Measurements from ENCODE around the gene OR2T8. TPM values are rescaled to one million over a fixed set of nuclear protein-coding genes. Genes with fewer than 3 reads are reported as not detected.

OR2T8 gene
- total RNA-seq, 1 experiment from 2014 or later, result not detected

GRCh38 chr1:247961791-247962190 lies 41.7 kb downstream of the OR2T8 start:
- DNase-seq (ENCODE audit: low read depth), result no peak

- no peak for DNase-seq (ENCODE audit: low read depth)
Observed at GRCh38 chr1:247962911-247963588, 43.0 kb downstream of the OR2T8 start.

GRCh38 chr1:247964933-247965332 lies 44.9 kb downstream of the OR2T8 start, which contains the start of gene OR2AK2:
TSS of gene OR2AK2 (plus strand) at chr1:247965233. CDS start at chr1:247965377, 144 bp downstream.
- DNase-seq (ENCODE audit: low read depth), result no peak

- no peak for DNase-seq (ENCODE audit: low read depth)
Observed at GRCh38 chr1:247966532-247967204, 46.6 kb downstream of the OR2T8 start.

Other genes with a start within 250 kb of the OR2T8 start
- gene OR13G1, start 240.5 kb upstream of the OR2T8 start, total RNA-seq (2014; rRNA removed), result not detected in 2 replicates
- gene OR6F1, start 203.6 kb upstream of the OR2T8 start, total RNA-seq (2014; rRNA removed), result not detected in 2 replicates
- not detected in 2 replicates for gene OR14K1, start 181.6 kb upstream of the OR2T8 start, total RNA-seq (2014; rRNA removed)
- not detected in 2 replicates for gene OR14A2, start 172.1 kb upstream of the OR2T8 start, total RNA-seq (2014; rRNA removed)
- not detected in 2 replicates for gene OR1C1, start 159.7 kb upstream of the OR2T8 start, total RNA-seq (2014; rRNA removed)
- gene OR14A16, start 96.1 kb upstream of the OR2T8 start, total RNA-seq (2014; rRNA removed), result not detected in 2 replicates
- not detected in 2 replicates for gene OR11L1, start 78.4 kb upstream of the OR2T8 start, total RNA-seq (2014; rRNA removed)
- not detected in 2 replicates for gene TRIM58, start 63.1 kb upstream of the OR2T8 start, total RNA-seq (2014; rRNA removed)
- not detected in 2 replicates for gene OR2W3, start 24.7 kb upstream of the OR2T8 start, total RNA-seq (2014; rRNA removed)
- gene OR2AJ1, start 4.6 kb downstream of the OR2T8 start, total RNA-seq (2014; rRNA removed), result not detected in 2 replicates
- gene OR2L8, start 28.6 kb downstream of the OR2T8 start, total RNA-seq (2014; rRNA removed), result not detected in 2 replicates
- not detected in 2 replicates for gene OR2AK2, start 45.0 kb downstream of the OR2T8 start, total RNA-seq (2014; rRNA removed)
- not detected in 2 replicates for gene OR2L5, start 93.4 kb downstream of the OR2T8 start, total RNA-seq (2014; rRNA removed)
- gene OR2L2, start 109.8 kb downstream of the OR2T8 start, total RNA-seq (2014; rRNA removed), result not detected in 2 replicates
- gene OR2L3, start 126.6 kb downstream of the OR2T8 start, total RNA-seq (2014; rRNA removed), result not detected in 2 replicates
- gene OR2L13, start 174.9 kb downstream of the OR2T8 start, total RNA-seq (2014; rRNA removed), result not detected in 2 replicates
- gene OR2M5, start 224.9 kb downstream of the OR2T8 start, total RNA-seq (2014; rRNA removed), result not detected in 2 replicates

All from LHCN-M2 (cell line).